Endodermal cell (in vitro differentiated cells): Measurements from ENCODE around the gene GLRA2. TPM values are rescaled to one million over a fixed set of nuclear protein-coding genes. Genes with fewer than 3 reads are reported as not detected.
"Not testable (repeated sequence)": the region's sequence is repeated elsewhere in the genome, so short reads cannot be mapped to it uniquely, and the experiment has no call there.

Source experiments
- DNase-seq: peaks from one replicate; pipeline ENCODE4 v3.0.0-alpha.2; 2017
- H3K27ac ChIP-seq: 2 replicates; pipeline ENCODE4 v1.5.1; 2013; ENCODE audit warnings: mild to moderate bottlenecking, low read depth, low read length, moderate library complexity
- H3K27me3 ChIP-seq: 2 replicates; pipeline ENCODE4 v1.6.1; 2013; ENCODE audit warnings: mild to moderate bottlenecking, low read length, moderate library complexity; ENCODE audit not compliant: insufficient read depth, control insufficient read depth, poor library complexity, severe bottlenecking
- H3K36me3 ChIP-seq: 2 replicates; pipeline ENCODE4 v1.7.0; 2013; ENCODE audit warnings: mild to moderate bottlenecking, low read length, moderate library complexity; ENCODE audit not compliant: control insufficient read depth, insufficient read depth
- H3K4me1 ChIP-seq: one replicate; pipeline ENCODE4 v1.7.0; 2013; ENCODE audit warnings: low read length; ENCODE audit not compliant: control insufficient read depth, insufficient read depth
- H3K4me3 ChIP-seq: 2 replicates; pipeline ENCODE4 v1.5.1; 2013; ENCODE audit warnings: mild to moderate bottlenecking, low read length, moderate library complexity
- H3K9ac ChIP-seq: 2 replicates; pipeline ENCODE4 v1.6.1; 2013; ENCODE audit warnings: mild to moderate bottlenecking, low read length, moderate library complexity; ENCODE audit not compliant: poor library complexity, severe bottlenecking; ENCODE audit errors: extremely low read depth
- H3K9me3 ChIP-seq: 2 replicates; pipeline ENCODE4 v1.6.1; 2013; ENCODE audit warnings: mild to moderate bottlenecking, low read length, moderate library complexity; ENCODE audit not compliant: control insufficient read depth
- H3K27ac Mint-ChIP-seq: 2 replicates; pipeline ENCODE4 v1.8.0; 2020; ENCODE audit warnings: mixed read lengths
- H3K27me3 Mint-ChIP-seq: 2 replicates; pipeline ENCODE4 v1.8.0; 2021; ENCODE audit warnings: mild to moderate bottlenecking, mixed read lengths; ENCODE audit not compliant: insufficient read depth
- H3K36me3 Mint-ChIP-seq: 2 replicates; pipeline ENCODE4 v1.8.0; 2020; ENCODE audit warnings: low read depth, mixed read lengths
- H3K4me1 Mint-ChIP-seq: 2 replicates; pipeline ENCODE4 v1.8.0; 2020; ENCODE audit warnings: mixed read lengths
- H3K4me3 Mint-ChIP-seq: 2 replicates; pipeline ENCODE4 v1.8.0; 2020; ENCODE audit warnings: mild to moderate bottlenecking, moderate library complexity, mixed read lengths
- H3K9me3 Mint-ChIP-seq: 2 replicates; pipeline ENCODE4 v1.8.0; 2020; ENCODE audit warnings: mild to moderate bottlenecking, mixed read lengths
- CTCF ChIP-seq: fragments of 200-600 bp; sonication (generic); conservative IDR thresholded peaks from 2 replicates; pipeline ENCODE4 v1.5.0; 2021; ENCODE audit warnings: antibody characterized with exemption, mild to moderate bottlenecking
- WGBS, 2 experiments: methylation state at CpG; one replicate each; pipeline versions ENCODE4 v1.1.5 to v1.1.7; 2013; ENCODE audit warnings: missing lambda C conversion rate in 2 of 2, mixed read lengths in 1 of 2; ENCODE audit not compliant: insufficient coverage in 1 of 2, insufficient read length in 1 of 2; 5-methylcytosine and 5-hydroxymethylcytosine counted together
- total RNA-seq, 2 donors: library from RNA; stranded (reverse); fragmentation: NEBNext Ultra II Directional in 1 of 2; extraction: Animal tissue kit (Norgen Biotek cat#: 25700) in 1 of 2; gene quantifications; 2 replicates in 1 of 2; 3 replicates in 1 of 2; pipeline ENCODE4 v1.2.1, GENCODE V29; 2021

GLRA2 gene
- total RNA-seq, 2 donors from 2014 or later: not detected

- Histone ChIP-seq H3K36me3 (no peaks in the 10 kb centered on the region), H3K4me3 (no peak overlapping the region), H3K4me1 (no peaks in the 10 kb centered on the region), H3K9me3 (no peaks in the 10 kb centered on the region), H3K27me3 (no peaks in the 10 kb centered on the region), H3K9ac (no peak overlapping the region), H3K27ac (no peak overlapping the region)
- no peak overlapping the region for H3K4me3 Mint-ChIP-seq
- DNase-seq: no peak
- H3K9me3 Mint-ChIP-seq: peaks cover 40% of the 10 kb centered on the region
- H3K27ac Mint-ChIP-seq: no peak overlapping the region
- WGBS, 2 experiments: 88 to 100% methylated on average over 2 to 3 of the region's 3 CpGs
- no peaks in the 10 kb centered on the region for H3K36me3 Mint-ChIP-seq
- no peaks in the 10 kb centered on the region for H3K27me3 Mint-ChIP-seq
- no peaks in the 10 kb centered on the region for H3K4me1 Mint-ChIP-seq
- TF ChIP-seq CTCF: no peak
These were observed 78.2 kb downstream of the GLRA2 start for GRCh38 chrX:14607446-14607985.

- H3K9me3 ChIP-seq, H3K4me3 Mint-ChIP-seq, H3K27me3 ChIP-seq, H3K27ac ChIP-seq, DNase-seq, H3K4me3 ChIP-seq, H3K27ac Mint-ChIP-seq, H3K4me1 ChIP-seq, H3K36me3 Mint-ChIP-seq, H3K36me3 ChIP-seq, H3K9ac ChIP-seq, H3K4me1 Mint-ChIP-seq, H3K27me3 Mint-ChIP-seq: not testable (repeated sequence)
- peaks cover 34% of the 10 kb centered on the region for H3K9me3 Mint-ChIP-seq
- 95% methylated on average over 4 of the region's 5 CpGs; no CpG with 5 or more reads in 1 of the 2 experiments for WGBS, 2 experiments
These were observed 83.1 kb downstream of the GLRA2 start for GRCh38 chrX:14612450-14612849.

- no peaks in the 10 kb centered on the region for H3K27me3 Mint-ChIP-seq
- no peaks in the 10 kb centered on the region for H3K36me3 ChIP-seq
- WGBS, 2 experiments: 80 to 91% methylated on average over 1 to 4 of the region's 4 CpGs
- no peaks in the 10 kb centered on the region for H3K4me1 ChIP-seq
- no peak overlapping the region for H3K27ac ChIP-seq
- no peaks in the 10 kb centered on the region for H3K36me3 Mint-ChIP-seq
- H3K9me3 ChIP-seq: no peaks in the 10 kb centered on the region
- H3K4me3 Mint-ChIP-seq: no peak overlapping the region
- H3K27me3 ChIP-seq: no peaks in the 10 kb centered on the region
- H3K9me3 Mint-ChIP-seq: peaks cover 42% of the 10 kb centered on the region
- DNase-seq: no peak
- no peak overlapping the region for H3K4me3 ChIP-seq
- no peak overlapping the region for H3K27ac Mint-ChIP-seq
- TF ChIP-seq CTCF: no peak
- H3K4me1 Mint-ChIP-seq: peaks cover 2% of the 10 kb centered on the region
- no peak overlapping the region for H3K9ac ChIP-seq
These were observed 87.0 kb downstream of the GLRA2 start for GRCh38 chrX:14616301-14616700.

GRCh38 chrX:14616836-14617235, 87.5 kb downstream of the GLRA2 start:
- DNase-seq: peak; percentile 37
- Histone ChIP-seq H3K27ac (no peak overlapping the region), H3K4me3 (no peak overlapping the region), H3K36me3 (no peaks in the 10 kb centered on the region), H3K9ac (no peak overlapping the region), H3K27me3 (no peaks in the 10 kb centered on the region), H3K9me3 (no peaks in the 10 kb centered on the region), H3K4me1 (no peaks in the 10 kb centered on the region)
- Mint-ChIP-seq H3K27me3 (no peaks in the 10 kb centered on the region), H3K36me3 (no peaks in the 10 kb centered on the region), H3K4me1 (peaks cover 2% of the 10 kb centered on the region), H3K9me3 (peaks cover 43% of the 10 kb centered on the region), H3K4me3 (no peak overlapping the region), H3K27ac (no peak overlapping the region)
- no peak for TF ChIP-seq CTCF
- 76 to 83% methylated on average over 3 to 4 of the region's 4 CpGs for whole genome bisulfite sequencing, 2 experiments
